HG03558 (cell line): ENCODE measurements around the gene PIM1.
"Not testable (repeated sequence)": the region's sequence is repeated elsewhere in the genome, so short reads cannot be mapped to it uniquely, and the experiment has no call there.

Experiments used
- ATAC-seq: cut with Tn5 transposase; IDR thresholded peaks from one replicate; pipeline ENCODE4 v1.9.1; 2021; ENCODE audit warnings: moderate number of reproducible peaks; ENCODE audit not compliant: unreplicated experiment; ENCODE audit errors: extremely low read depth

The PIM1 gene

GRCh38 chr6:37169496-37170272 is at the start of gene PIM1:
Gene PIM1 (plus strand): TSS chr6:37170152. CDS start chr6:37170576, 424 bp downstream.
- peak; percentile 38 for ATAC-seq

- no peak for ATAC-seq
Measured at GRCh38 chr6:37121556-37121955, 48.4 kb upstream of the PIM1 start.

DNA sequence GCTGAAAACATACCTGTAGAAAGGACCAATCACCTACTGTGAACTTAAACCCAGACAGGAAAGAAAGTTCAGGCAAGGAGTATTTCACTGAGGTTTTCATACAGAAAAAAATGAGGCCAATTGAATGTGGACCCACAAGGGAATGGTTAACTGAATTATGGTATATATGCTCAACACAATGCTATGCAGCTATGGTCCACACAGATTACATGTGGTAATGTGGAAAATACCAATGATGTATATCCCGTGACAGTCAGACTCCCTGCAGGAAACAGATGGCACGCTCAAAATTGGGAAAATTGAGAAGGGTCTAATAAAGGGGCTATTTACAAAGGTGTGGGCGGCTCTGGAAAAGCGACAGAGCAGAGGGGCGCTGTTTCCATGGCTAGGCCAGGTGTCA is 47.1 kb upstream of the PIM1 start:
- no peak for ATAC-seq

GRCh38 chr6:37123957-37124729 is 45.8 kb upstream of the PIM1 start:
- ATAC-seq = no peak

- no peak for ATAC-seq
Measured at GRCh38 chr6:37125774-37126492, 44.0 kb upstream of the PIM1 start.

DNA sequence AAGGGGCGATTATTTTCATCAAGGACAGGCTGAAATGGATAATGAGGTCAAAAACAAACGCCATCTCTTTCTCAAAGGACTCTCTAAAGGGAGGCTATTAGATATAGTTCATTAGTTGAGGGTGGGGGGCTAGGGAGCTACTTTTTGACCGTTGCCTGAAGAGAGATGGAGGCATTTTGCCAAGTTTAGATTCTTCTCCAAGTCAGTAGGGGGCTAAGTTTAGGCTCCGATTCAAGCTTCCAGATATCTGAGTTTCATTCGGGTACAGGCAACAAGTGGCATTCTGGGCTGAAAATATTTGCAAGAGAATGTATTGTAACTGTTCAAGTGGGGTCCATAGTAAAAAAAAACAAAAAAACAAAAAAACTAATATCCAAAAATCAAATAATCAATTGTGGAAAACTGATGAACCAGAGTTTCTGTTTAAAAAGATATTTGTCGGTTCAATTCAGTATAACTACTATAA is 43.4 kb upstream of the PIM1 start:
- no peak for ATAC-seq

- no peak for ATAC-seq
Measured at GRCh38 chr6:37126961-37127616, 42.9 kb upstream of the PIM1 start.

DNA sequence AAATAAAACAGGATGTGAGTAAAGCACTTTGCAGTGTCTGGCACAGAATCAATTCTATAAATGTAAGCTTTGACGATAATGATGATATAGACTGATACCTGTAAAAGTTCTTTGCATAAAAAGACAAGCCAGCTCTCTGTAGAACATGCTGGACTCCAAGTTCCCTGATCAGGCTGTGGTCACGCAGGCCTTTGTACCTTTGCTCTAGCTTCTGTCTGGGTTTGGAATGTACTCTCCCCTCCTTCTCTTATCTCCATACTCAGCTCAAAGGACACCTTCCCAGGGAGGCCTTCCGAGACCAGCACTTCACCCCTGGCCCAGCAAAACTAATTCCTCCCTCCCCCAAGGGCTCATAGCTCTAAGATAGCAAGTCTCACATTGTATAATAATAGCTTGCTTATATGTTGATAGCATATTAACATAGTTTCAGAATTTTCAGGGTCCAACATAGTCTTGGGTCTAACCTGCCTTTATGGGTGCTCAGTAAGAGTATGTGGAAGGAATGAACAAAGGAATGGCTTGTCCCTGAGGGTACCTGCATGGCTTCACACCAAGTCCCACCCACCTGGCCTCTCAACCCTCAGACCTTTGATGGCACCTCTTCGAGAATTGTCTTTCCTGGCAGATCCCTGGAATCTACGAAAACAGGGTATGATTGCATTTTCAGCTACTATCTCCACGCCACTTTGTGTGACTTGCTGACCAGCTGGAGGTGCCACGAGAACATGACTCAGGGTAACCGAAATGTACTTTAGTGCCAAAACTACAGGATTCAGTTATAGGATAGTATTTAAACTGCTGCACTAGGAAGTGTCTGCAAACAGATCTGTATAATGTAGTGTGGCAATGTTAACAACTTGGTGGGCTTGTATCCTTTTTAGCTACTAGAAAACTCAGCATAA is 41.7 kb upstream of the PIM1 start:
- ATAC-seq = no peak

DNA sequence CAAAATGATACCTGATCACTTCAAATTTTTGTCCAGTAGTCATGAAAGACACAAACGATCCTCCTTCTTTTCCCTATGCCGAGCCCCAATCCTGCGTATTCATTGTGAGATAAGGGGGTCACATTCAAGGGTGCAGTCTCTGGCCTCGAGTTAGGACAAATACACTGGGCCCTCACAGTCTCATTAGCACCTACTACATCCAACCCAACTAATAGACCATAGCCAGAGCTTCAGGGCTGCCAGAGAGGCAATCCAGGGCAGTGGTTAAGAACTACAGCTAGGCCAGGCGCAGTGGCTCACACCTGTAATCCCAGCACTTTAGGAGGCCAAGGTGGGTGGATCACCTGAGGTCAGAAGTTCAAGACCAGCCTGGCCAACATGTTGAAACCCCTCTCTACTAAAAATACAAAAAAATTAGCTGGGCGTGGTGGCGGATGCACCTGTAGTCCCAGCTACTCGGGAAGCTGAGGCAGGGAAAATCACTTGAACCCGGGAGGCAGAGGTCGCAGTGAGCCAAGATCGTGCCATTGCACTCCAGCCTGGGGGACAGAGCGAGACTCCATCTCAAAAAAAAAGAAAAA is 41.0 kb upstream of the PIM1 start:
- not testable (repeated sequence) for ATAC-seq

GRCh38 chr6:37129566-37129965 is 40.4 kb upstream of the PIM1 start:
- no peak for ATAC-seq

DNA sequence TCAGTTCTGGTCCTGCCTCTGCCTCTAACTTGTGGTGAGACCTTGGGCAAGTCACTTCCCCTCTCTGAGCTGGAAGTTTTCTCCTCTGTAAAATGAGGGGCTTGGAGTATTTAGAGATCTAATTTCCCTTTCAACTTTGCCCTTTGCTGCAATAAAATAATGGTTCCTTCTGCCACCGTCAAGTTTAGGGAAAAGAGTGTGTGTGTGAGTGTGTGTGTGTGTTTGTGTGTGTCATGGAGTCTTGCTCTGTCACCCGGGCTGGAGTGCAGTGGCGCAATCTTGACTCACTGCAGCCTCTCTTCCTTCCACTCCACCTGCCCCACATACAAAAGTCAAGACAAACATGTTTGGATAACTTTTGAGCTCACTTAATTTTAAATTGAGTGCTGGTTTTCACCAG is 39.2 kb upstream of the PIM1 start:
- ATAC-seq = no peak

DNA sequence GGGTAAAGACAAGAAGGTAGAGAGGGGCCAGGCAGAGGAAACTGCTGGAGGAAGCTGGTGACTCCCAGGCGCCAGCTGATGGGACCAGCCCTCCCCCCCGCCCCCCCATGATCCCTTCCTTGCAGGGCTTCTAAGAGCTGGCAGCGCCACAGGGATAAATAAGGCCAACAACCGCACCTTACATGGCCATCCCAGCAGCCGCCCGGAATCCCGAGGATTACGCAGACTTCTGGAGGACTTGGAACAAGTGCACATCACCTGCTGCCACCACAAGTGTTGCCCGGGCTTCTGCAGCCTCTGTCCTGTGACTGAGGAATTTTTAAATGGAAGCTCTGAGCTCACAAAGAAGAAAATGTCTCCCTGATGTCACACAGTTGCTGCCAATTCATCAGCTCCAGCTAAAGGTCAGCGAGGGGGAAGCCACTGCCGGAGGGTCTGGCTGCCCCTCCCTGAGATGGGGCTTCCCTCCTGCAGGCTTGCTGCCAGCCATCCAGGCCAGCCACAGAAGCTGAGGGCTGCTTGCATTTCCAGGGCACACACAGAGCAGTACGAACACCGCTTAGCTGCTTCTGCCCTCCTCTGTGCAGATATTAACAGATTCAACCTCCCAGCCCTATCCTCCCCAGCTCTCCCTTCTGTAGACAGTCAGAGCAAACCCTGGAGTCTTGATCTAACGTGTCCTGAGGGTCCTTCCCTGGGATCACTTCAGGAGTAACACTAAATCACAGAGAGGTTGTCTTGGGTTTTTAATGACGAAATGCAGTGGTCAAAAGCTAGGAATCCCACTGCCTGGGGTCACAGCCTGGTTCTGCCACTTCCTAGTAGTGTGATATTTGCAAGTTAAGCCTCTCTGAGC is 38.6 kb upstream of the PIM1 start:
- no peak for ATAC-seq

- no peak for ATAC-seq
Measured at GRCh38 chr6:37131960-37132253, 38.0 kb upstream of the PIM1 start.

DNA sequence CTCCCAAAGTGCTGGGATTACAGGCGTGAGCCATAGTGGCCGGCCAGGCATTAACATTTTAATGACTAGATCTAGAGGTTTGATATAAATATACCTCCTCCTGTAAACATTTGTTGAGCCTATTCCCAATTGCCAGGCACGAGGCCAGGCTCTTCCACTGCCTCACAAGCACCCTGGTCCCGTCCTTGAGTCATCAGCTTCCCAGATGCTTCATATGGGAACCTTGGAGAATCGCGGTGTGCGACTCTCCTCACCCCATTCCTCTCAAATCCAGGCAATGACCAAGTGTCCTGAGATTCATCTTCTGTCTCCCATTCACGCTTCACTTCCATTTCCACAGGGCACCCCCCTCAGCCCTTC is 35.9 kb upstream of the PIM1 start:
- ATAC-seq = no peak

DNA sequence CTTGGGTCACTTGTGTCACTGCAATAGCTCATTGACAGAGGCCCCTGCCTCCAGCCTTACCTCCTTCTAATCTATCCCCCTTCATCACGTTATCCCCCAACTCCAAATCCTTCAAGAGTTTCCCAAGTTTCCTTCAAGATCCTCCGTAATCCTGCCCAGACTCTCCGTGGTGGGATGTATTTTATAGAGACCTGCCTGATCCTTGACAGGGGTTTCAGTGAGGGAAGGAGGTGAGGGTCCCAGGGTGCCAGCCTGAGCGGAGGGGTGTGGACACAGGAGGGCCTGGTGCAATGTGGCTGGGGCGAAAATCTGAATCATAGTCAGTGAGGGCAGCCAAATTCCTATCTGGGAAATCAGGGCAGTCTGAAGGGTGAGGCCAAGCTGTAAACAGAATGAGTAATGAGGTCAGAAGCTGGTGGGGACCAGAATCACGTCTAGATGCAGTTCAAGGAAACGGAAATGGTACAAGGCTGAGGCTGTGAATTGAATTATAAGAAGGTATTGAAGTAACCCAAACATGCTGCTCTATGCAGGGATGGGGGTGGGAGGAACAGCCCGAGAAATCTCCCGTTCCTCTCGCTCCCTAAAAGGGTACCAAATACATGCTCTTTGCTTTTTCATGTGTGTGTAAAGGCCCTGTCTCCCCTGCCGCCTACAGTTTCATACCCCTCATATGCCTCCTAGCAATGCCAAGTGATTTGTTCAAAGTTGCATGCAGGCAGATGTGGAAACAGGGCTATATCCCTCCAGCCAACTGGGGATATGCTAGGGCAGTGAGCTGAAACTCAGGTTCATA is 35.4 kb upstream of the PIM1 start:
- no peak for ATAC-seq

DNA sequence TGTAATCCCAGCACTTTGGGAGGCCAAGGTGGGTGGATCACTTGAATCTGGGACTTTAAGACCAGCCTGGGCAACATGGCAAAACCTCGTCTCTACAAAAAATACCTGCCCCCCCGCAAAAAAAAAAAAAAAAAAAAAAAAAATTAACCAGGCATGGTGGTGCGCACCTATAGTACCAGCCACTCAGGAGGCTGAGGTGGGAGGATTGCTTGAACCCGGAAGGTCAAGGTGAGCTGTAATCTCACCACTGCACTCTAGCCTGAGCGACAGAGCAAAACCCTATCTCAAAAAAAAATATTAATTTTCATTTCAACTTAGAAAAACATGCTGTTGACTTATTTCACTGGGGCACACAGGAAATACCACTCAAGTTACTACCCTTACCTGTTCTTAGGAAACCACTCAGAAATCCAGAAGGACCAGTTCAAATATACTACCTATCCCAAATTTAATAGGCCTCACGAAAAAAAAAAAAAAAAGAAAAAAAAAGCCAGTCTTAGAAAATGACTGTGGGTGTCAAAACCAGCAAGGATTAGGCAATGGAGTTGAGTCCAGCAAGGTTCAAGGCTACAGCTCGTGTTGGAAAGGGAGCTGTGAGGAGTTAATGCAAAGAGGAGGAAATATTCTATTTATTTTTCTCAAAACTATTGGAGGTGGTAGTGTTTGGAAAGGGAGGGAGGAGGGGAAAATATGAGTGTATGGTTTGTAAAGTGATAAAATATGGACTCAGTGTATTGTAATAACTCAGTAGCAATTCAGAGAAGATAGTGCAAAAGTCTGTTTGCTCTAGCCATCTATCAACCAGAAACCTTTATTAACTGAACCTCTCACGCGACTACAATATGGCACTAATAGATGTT is 33.9 kb upstream of the PIM1 start:
- ATAC-seq = no peak

DNA sequence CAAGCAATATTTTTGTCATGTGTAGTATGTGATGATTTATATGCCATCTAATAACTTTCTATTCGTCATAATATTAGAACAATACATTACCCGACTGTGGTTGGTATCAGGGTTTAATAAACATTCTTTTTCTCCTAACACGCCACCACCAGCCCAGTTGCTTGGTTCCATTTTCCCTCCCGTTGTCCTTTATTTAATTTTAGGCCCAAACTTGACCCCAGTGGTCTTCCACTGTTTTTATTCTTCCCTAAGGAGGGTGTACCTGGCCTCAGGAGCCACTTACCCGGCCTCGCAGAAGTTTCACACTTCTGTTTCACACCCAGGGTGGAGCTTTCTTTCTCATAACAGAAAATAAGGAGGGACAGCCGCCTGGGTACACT is 33.1 kb upstream of the PIM1 start:
- ATAC-seq = no peak
